ENCODE data around the gene ACR.

DNA sequence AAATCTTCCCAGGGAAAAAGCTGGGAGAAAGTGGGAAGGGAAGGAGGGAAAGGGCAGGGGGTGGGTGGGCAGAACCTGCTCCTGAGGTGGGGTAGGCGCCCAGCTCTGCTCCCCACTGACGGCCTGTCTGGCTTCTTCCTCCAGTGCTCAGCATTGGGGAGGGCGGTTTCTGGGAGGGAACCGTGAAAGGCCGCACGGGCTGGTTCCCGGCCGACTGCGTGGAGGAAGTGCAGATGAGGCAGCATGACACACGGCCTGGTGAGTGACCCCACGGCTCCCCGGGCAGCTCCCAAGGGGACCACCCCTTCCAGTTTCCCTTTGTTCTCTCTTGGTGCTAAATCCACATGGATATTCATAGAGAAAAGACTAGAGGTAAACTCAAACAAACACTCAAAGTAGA, 39.5 kb upstream of the ACR start:
- TF ChIP-seq, protein P1, sequence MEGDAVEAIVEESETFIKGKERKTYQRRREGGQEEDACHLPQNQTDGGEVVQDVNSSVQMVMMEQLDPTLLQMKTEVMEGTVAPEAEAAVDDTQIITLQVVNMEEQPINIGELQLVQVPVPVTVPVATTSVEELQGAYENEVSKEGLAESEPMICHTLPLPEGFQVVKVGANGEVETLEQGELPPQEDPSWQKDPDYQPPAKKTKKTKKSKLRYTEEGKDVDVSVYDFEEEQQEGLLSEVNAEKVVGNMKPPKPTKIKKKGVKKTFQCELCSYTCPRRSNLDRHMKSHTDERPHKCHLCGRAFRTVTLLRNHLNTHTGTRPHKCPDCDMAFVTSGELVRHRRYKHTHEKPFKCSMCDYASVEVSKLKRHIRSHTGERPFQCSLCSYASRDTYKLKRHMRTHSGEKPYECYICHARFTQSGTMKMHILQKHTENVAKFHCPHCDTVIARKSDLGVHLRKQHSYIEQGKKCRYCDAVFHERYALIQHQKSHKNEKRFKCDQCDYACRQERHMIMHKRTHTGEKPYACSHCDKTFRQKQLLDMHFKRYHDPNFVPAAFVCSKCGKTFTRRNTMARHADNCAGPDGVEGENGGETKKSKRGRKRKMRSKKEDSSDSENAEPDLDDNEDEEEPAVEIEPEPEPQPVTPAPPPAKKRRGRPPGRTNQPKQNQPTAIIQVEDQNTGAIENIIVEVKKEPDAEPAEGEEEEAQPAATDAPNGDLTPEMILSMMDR (IDR thresholded peaks at IDR 0.05; ENCODE audit: control extremely low read depth in 1 of 3, insufficient read depth in 1 of 3, low read depth in 1 of 3, low read length in 3 of 3), result no peak
- TF ChIP-seq SIRT6 (IDR thresholded peaks at IDR 0.05; ENCODE audit: low read length) (no peak), RAD21 (IDR thresholded peaks at IDR 0.05 in 1 of 2, conservative IDR thresholded peaks at IDR 0.05 in 1 of 2; ENCODE audit: low read depth in 2 of 2, low read length in 2 of 2) (no peak), CHD2 (IDR thresholded peaks at IDR 0.05; ENCODE audit: low read length) (no peak), JUND (IDR thresholded peaks at IDR 0.05; ENCODE audit: low read length) (no peak), KDM5A (IDR thresholded peaks at IDR 0.05; ENCODE audit: low read length) (no peak)

Data from H1 (cell line).